Neural progenitor cell (in vitro differentiated cells): Measurements from ENCODE around the gene STAM. TPM values are rescaled to one million over a fixed set of nuclear protein-coding genes. Genes with fewer than 3 reads are reported as not detected.

ENCODE experiments used
- DNase-seq: peaks from one replicate; pipeline ENCODE4 v3.0.0-alpha.2; 2016; ENCODE audit warnings: low spot score
- H2AFZ ChIP-seq: fragments of 200-600 bp; sonication (generic); replicated peaks from 2 replicates; pipeline ENCODE4 v1.6.1; 2016; ENCODE audit warnings: antibody characterized with exemption
- H3F3A ChIP-seq: fragments of 200-600 bp; sonication (generic); 2 replicates; pipeline ENCODE4 v1.6.1; 2016; ENCODE audit warnings: antibody characterized with exemption, low read depth
- H3K27ac ChIP-seq: fragments of 200-600 bp; sonication (generic); 2 replicates; pipeline ENCODE4 v1.5.1; 2016; ENCODE audit warnings: mild to moderate bottlenecking
- H3K27me3 ChIP-seq: fragments of 200-600 bp; sonication (generic); 2 replicates; pipeline ENCODE4 v1.6.1; 2016; ENCODE audit warnings: mild to moderate bottlenecking, moderate library complexity
- H3K36me3 ChIP-seq: fragments of 200-600 bp; sonication (generic); 2 replicates; pipeline ENCODE4 v1.5.1; 2016
- H3K4me1 ChIP-seq: fragments of 200-600 bp; sonication (generic); 2 replicates; pipeline ENCODE4 v1.6.1; 2016; ENCODE audit warnings: mixed run types
- H3K4me2 ChIP-seq: fragments of 200-600 bp; sonication (generic); 2 replicates; pipeline ENCODE4 v1.6.1; 2016
- H3K4me3 ChIP-seq: fragments of 200-600 bp; sonication (generic); 2 replicates; pipeline ENCODE4 v1.5.1; 2016
- H3K79me2 ChIP-seq: fragments of 200-600 bp; sonication (generic); 2 replicates; pipeline ENCODE4 v1.6.1; 2016; ENCODE audit warnings: low read depth
- H3K9ac ChIP-seq: fragments of 200-600 bp; sonication (generic); 2 replicates; pipeline ENCODE4 v1.6.1; 2016
- H3K9me3 ChIP-seq: fragments of 200-600 bp; sonication (generic); 2 replicates; pipeline ENCODE4 v1.5.1; 2016; ENCODE audit warnings: low read depth
- H4K20me1 ChIP-seq: fragments of 200-600 bp; sonication (generic); 2 replicates; pipeline ENCODE4 v1.6.1; 2016; ENCODE audit warnings: low read depth
- H3K27ac Mint-ChIP-seq: 3 replicates; pipeline ENCODE4 v1.8.0; 2021; ENCODE audit warnings: mixed read lengths
- H3K27me3 Mint-ChIP-seq: 2 replicates; pipeline ENCODE4 v1.8.0; 2022; ENCODE audit warnings: low read depth, mild to moderate bottlenecking, inconsistent platforms, moderate library complexity, mixed read lengths; ENCODE audit not compliant: insufficient read depth
- H3K36me3 Mint-ChIP-seq: 3 replicates; pipeline ENCODE4 v1.8.0; 2021; ENCODE audit warnings: mixed read lengths
- H3K4me1 Mint-ChIP-seq: 3 replicates; pipeline ENCODE4 v1.8.0; 2021; ENCODE audit warnings: mixed read lengths
- H3K4me3 Mint-ChIP-seq: 3 replicates; pipeline ENCODE4 v1.8.0; 2021; ENCODE audit warnings: mild to moderate bottlenecking, moderate library complexity, mixed read lengths
- H3K9me3 Mint-ChIP-seq: 3 replicates; pipeline ENCODE4 v1.8.0; 2020; ENCODE audit warnings: mixed read lengths
- EZH2 ChIP-seq: fragments of 200-600 bp; sonication (generic); IDR thresholded peaks from 2 replicates; pipeline ENCODE4 v1.6.1; 2017; ENCODE audit warnings: antibody characterized with exemption, mild to moderate bottlenecking, moderate library complexity
- EZH2phosphoT487 ChIP-seq: fragments of 200-600 bp; sonication (generic); IDR thresholded peaks from 2 replicates; pipeline ENCODE4 v1.6.1; 2017; ENCODE audit warnings: antibody characterized with exemption
- total RNA-seq: library from RNA; depleted of rRNA; stranded (reverse); fragments of >200 nt; gene quantifications from 2 replicates; pipeline ENCODE4 v1.2.3, GENCODE V29; 2015; ENCODE audit warnings: low replicate concordance
- TF ChIP-seq, protein P1 (sequence below): fragments of 200-600 bp; sonication (generic); IDR thresholded peaks from 2 replicates; pipeline ENCODE4 v1.5.1; 2017; ENCODE audit warnings: antibody characterized with exemption, mild to moderate bottlenecking

STAM gene
- total RNA-seq, 1 donor from 2014 or later, result 43.2 TPM

DNA sequence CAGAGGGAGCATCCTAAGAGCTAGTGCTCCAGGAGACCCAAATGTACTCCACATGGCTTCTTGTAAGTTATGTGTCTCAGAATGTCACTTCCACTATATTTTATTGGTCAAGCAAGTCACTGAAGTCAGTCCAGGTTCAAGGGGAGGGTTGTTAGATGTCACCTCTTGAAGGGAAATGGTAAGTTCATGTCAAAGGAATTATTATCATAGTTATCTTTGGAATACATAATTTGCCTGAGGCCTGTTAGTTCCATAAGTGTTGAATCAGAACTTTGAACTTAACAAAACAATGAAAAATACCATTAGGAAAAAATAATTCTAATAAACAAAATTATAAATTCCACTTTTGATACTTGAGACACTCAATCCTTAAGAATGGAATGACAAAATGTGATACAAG is 30.6 kb downstream of the STAM start:
- Mint-ChIP-seq H3K4me3 (no peak overlapping the region), H3K27me3 (no peaks in the 10 kb centered on the region), H3K27ac (no peak overlapping the region), H3K9me3 (peaks cover 2% of the 10 kb centered on the region), H3K36me3 (peaks cover 4% of the 10 kb centered on the region), H3K4me1 (peaks cover 12% of the 10 kb centered on the region)
- peaks cover 51% of the 10 kb centered on the region for H3K4me1 ChIP-seq
- no peak overlapping the region for H2AFZ ChIP-seq
- TF ChIP-seq, protein P1, sequence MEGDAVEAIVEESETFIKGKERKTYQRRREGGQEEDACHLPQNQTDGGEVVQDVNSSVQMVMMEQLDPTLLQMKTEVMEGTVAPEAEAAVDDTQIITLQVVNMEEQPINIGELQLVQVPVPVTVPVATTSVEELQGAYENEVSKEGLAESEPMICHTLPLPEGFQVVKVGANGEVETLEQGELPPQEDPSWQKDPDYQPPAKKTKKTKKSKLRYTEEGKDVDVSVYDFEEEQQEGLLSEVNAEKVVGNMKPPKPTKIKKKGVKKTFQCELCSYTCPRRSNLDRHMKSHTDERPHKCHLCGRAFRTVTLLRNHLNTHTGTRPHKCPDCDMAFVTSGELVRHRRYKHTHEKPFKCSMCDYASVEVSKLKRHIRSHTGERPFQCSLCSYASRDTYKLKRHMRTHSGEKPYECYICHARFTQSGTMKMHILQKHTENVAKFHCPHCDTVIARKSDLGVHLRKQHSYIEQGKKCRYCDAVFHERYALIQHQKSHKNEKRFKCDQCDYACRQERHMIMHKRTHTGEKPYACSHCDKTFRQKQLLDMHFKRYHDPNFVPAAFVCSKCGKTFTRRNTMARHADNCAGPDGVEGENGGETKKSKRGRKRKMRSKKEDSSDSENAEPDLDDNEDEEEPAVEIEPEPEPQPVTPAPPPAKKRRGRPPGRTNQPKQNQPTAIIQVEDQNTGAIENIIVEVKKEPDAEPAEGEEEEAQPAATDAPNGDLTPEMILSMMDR, result no peak
- TF ChIP-seq EZH2phosphoT487, result no peak
- TF ChIP-seq EZH2, result no peak
- H3K9me3 ChIP-seq, result no peaks in the 10 kb centered on the region
- no peak overlapping the region for H3K27ac ChIP-seq
- H3K4me2 ChIP-seq, result no peak overlapping the region
- H3F3A ChIP-seq, result peaks cover 11% of the 10 kb centered on the region
- H4K20me1 ChIP-seq, result peaks cover 44% of the 10 kb centered on the region
- H3K79me2 ChIP-seq, result peaks cover 94% of the 10 kb centered on the region
- DNase-seq, result no peak
- H3K4me3 ChIP-seq, result no peak overlapping the region
- H3K9ac ChIP-seq, result no peak overlapping the region
- H3K27me3 ChIP-seq, result no peaks in the 10 kb centered on the region
- H3K36me3 ChIP-seq, result no peaks in the 10 kb centered on the region

DNA sequence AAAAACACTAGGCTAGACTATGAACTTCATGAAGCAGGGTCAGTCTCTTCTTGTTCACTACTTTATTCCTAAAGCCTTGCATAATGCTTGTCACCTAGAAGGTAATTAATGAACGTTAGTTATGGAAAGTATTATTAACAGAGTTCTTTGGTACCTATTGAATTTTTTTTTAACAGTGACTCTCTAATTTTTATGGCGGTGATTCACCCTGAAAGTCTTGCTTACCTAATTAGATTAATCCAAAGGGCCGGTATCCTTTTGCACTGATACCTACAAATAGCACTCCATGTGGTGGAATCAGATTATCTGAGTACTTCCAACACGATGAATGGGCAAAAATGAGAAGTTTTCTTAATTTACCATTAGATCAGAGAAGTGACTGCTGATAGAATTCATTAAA is 31.7 kb downstream of the STAM start:
- Histone ChIP-seq H3K4me3 (no peak overlapping the region), H3K27ac (no peak overlapping the region), H3K9ac (no peak overlapping the region), H3K9me3 (no peaks in the 10 kb centered on the region), H3K4me1 (peaks cover 49% of the 10 kb centered on the region), H4K20me1 (peaks cover 40% of the 10 kb centered on the region), H2AFZ (no peak overlapping the region), H3K36me3 (no peaks in the 10 kb centered on the region), H3K27me3 (no peaks in the 10 kb centered on the region), H3K79me2 (peaks cover 95% of the 10 kb centered on the region), H3K4me2 (no peak overlapping the region), H3F3A (peaks cover 11% of the 10 kb centered on the region)
- H3K27ac Mint-ChIP-seq, result no peak overlapping the region
- peaks cover 2% of the 10 kb centered on the region for H3K9me3 Mint-ChIP-seq
- TF ChIP-seq, protein P1, result no peak
- TF ChIP-seq EZH2, result no peak
- no peak for TF ChIP-seq EZH2phosphoT487
- H3K4me1 Mint-ChIP-seq, result peaks cover 12% of the 10 kb centered on the region
- DNase-seq, result peak; percentile 16
- H3K4me3 Mint-ChIP-seq, result no peak overlapping the region
- H3K27me3 Mint-ChIP-seq, result no peaks in the 10 kb centered on the region
- H3K36me3 Mint-ChIP-seq, result peaks cover 8% of the 10 kb centered on the region

DNA sequence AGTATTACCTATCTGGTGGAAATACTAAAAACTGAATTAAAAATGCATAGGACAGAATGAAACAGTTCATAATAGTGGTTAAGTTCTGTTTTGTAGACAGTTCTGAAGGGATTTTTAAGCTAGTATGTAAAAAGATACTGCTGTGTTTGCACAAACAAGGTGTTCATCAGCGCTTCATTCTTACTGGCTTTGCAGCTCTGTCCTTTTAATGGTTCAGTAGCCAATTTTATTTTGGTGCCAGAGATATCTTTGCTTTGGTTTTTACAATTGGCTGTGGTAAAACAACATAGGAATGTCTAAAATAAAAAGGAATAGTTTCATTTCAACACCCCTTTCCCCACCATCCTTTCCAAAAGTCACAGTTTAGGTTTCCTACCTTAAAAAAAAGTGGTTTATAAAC is 33.0 kb downstream of the STAM start:
- H3K4me2 ChIP-seq, result no peak overlapping the region
- H3K36me3 Mint-ChIP-seq, result peaks cover 8% of the 10 kb centered on the region
- H4K20me1 ChIP-seq, result peaks cover 27% of the 10 kb centered on the region
- H3K9me3 Mint-ChIP-seq, result peaks cover 2% of the 10 kb centered on the region
- no peak for DNase-seq
- no peaks in the 10 kb centered on the region for H3K9me3 ChIP-seq
- no peaks in the 10 kb centered on the region for H3K36me3 ChIP-seq
- H2AFZ ChIP-seq, result no peak overlapping the region
- H3K27ac Mint-ChIP-seq, result no peak overlapping the region
- TF ChIP-seq EZH2phosphoT487 (no peak), EZH2 (no peak)
- TF ChIP-seq, protein P1, result no peak
- peaks cover 12% of the 10 kb centered on the region for H3K4me1 Mint-ChIP-seq
- H3K4me3 ChIP-seq, result no peak overlapping the region
- peaks cover 11% of the 10 kb centered on the region for H3F3A ChIP-seq
- H3K4me1 ChIP-seq, result peaks cover 36% of the 10 kb centered on the region
- H3K9ac ChIP-seq, result no peak overlapping the region
- no peak overlapping the region for H3K27ac ChIP-seq
- H3K27me3 ChIP-seq, result no peaks in the 10 kb centered on the region
- peaks cover 95% of the 10 kb centered on the region for H3K79me2 ChIP-seq
- H3K4me3 Mint-ChIP-seq, result no peak overlapping the region
- no peaks in the 10 kb centered on the region for H3K27me3 Mint-ChIP-seq
